ENCODE results near the gene GALNTL6.

GRCh38 chr4:172736046-172736445, 922.8 kb downstream of the GALNTL6 start:
- no peak for TF ChIP-seq CTCF (IDR thresholded peaks at IDR 0.05; ENCODE audit: poor library complexity, severe bottlenecking)
- no peak for TF ChIP-seq EZH2 (IDR thresholded peaks at IDR 0.05; ENCODE audit: borderline replicate concordance, insufficient read depth, low read length, poor library complexity, severe bottlenecking)
- no peak for TF ChIP-seq TAF1 (IDR thresholded peaks at IDR 0.05; ENCODE audit: low read depth)
- no peak for TF ChIP-seq POLR2AphosphoS5 (IDR thresholded peaks at IDR 0.05)
- TF ChIP-seq MXI1 (conservative IDR thresholded peaks at IDR 0.05; ENCODE audit: poor library complexity, severe bottlenecking): no peak
- TF ChIP-seq, protein P1, sequence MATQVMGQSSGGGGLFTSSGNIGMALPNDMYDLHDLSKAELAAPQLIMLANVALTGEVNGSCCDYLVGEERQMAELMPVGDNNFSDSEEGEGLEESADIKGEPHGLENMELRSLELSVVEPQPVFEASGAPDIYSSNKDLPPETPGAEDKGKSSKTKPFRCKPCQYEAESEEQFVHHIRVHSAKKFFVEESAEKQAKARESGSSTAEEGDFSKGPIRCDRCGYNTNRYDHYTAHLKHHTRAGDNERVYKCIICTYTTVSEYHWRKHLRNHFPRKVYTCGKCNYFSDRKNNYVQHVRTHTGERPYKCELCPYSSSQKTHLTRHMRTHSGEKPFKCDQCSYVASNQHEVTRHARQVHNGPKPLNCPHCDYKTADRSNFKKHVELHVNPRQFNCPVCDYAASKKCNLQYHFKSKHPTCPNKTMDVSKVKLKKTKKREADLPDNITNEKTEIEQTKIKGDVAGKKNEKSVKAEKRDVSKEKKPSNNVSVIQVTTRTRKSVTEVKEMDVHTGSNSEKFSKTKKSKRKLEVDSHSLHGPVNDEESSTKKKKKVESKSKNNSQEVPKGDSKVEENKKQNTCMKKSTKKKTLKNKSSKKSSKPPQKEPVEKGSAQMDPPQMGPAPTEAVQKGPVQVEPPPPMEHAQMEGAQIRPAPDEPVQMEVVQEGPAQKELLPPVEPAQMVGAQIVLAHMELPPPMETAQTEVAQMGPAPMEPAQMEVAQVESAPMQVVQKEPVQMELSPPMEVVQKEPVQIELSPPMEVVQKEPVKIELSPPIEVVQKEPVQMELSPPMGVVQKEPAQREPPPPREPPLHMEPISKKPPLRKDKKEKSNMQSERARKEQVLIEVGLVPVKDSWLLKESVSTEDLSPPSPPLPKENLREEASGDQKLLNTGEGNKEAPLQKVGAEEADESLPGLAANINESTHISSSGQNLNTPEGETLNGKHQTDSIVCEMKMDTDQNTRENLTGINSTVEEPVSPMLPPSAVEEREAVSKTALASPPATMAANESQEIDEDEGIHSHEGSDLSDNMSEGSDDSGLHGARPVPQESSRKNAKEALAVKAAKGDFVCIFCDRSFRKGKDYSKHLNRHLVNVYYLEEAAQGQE (IDR thresholded peaks at IDR 0.05; ENCODE audit: borderline replicate concordance): no peak
- no peak for TF ChIP-seq EP300 (conservative IDR thresholded peaks at IDR 0.05; ENCODE audit: poor library complexity, severe bottlenecking)
